Testis (tissue), 2 donors: ENCODE data around the gene CMTM6.

ENCODE experiments used
- CTCF ChIP-seq, 3 experiments: fragments of 450-650 bp in 2 of 3; fragments of 200-600 bp in 1 of 3; sonication (generic) in 1 of 3; IDR thresholded peaks; one replicate each; pipeline ENCODE4 v1.5.1; 2016 to 2019; ENCODE audit warnings: antibody characterized with exemption in 3 of 3, mild to moderate bottlenecking in 2 of 3, moderate library complexity in 1 of 3
- POLR2A ChIP-seq: fragments of 450-650 bp; IDR thresholded peaks from one replicate; pipeline ENCODE4 v1.6.1; 2017; ENCODE audit warnings: antibody characterized with exemption, mild to moderate bottlenecking, moderate library complexity

GRCh38 chr3:32493437-32494414, 8.9 kb downstream of the CMTM6 start:
- TF ChIP-seq CTCF (IDR thresholded peaks at IDR 0.05), result no peak
- no peak for TF ChIP-seq POLR2A
